Testis (tissue), 2 donors: ENCODE data around the gene AOC2.
A peak's percentile ranks its signal among the peaks of the same experiment; 100 is the strongest.

Source experiments
- CTCF ChIP-seq, 3 experiments: fragments of 450-650 bp in 2 of 3; fragments of 200-600 bp in 1 of 3; sonication (generic) in 1 of 3; IDR thresholded peaks; one replicate each; pipeline ENCODE4 v1.5.1; 2016 to 2019; ENCODE audit warnings: antibody characterized with exemption in 3 of 3, mild to moderate bottlenecking in 2 of 3, moderate library complexity in 1 of 3
- POLR2A ChIP-seq: fragments of 450-650 bp; IDR thresholded peaks from one replicate; pipeline ENCODE4 v1.6.1; 2017; ENCODE audit warnings: antibody characterized with exemption, mild to moderate bottlenecking, moderate library complexity

DNA sequence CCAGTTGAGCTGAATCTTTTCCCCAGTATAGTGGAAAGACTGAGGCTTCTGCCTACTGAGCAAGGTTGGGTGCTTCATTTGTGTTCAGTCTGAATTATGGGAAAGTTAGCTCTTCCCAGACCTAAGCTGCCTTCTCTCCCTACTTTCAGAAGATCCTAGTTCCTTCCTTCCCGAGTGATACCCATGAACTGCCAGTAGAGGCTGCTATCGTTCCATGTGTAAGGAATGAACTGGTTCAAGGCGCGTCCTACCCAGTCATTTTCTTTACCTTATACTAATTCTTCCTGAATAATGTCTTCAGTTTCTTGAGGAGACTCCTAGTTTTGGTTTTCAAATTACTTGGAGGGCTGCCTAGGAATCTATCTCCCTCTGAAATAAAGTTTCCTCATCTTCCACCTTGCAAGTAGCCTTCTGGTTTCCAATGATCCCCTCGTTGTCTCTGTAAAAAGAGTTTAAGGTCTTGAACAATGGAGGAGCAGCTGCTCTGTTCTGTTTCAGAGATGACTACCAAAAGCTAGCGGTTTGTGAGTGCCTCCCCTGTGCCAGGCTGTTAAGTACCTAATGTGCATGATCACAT, 934 bp upstream of the AOC2 start:
- TF ChIP-seq CTCF (IDR thresholded peaks at IDR 0.05): peak; percentile 83 to 89 (median 84)
- no peak for TF ChIP-seq POLR2A
